Stomach (tissue), 9 donors: ENCODE data around the gene TNFRSF1B. TPM values are rescaled to one million over a fixed set of nuclear protein-coding genes. Genes with fewer than 3 reads are reported as not detected.

Source experiments
- DNase-seq, 2 donors: peaks; one replicate each; pipeline versions ENCODE4 v3.0.0 to v3.0.0-alpha.2; 2013 to 2019
- H3K27ac ChIP-seq, 5 donors: fragments of 200-600 bp in 4 of 5; sonication (generic) in 4 of 5; one replicate each; pipeline ENCODE4 v1.5.1; 2013 to 2019; ENCODE audit warnings: mild to moderate bottlenecking in 1 of 5, moderate library complexity in 1 of 5
- H3K27me3 ChIP-seq, 3 donors: fragments of 200-600 bp; sonication (generic); one replicate each; pipeline ENCODE4 v1.5.1; 2017 to 2019; ENCODE audit warnings: mixed run types in 1 of 3
- H3K36me3 ChIP-seq, 4 donors: fragments of 200-600 bp; sonication (generic); 1 replicate in 3 of 4; 2 replicates in 1 of 4; pipeline ENCODE4 v1.5.1; 2016 to 2019
- H3K4me1 ChIP-seq, 4 donors: fragments of 200-600 bp; sonication (generic); one replicate each; pipeline ENCODE4 v1.5.1; 2016 to 2019
- H3K4me3 ChIP-seq, 4 donors: fragments of 200-600 bp; sonication (generic) in 3 of 4; one replicate each; pipeline ENCODE4 v1.5.1; 2016 to 2019; ENCODE audit warnings: mild to moderate bottlenecking in 1 of 4
- H3K9me3 ChIP-seq, 4 donors: fragments of 200-600 bp; sonication (generic); one replicate each; pipeline ENCODE4 v1.5.1; 2016 to 2019
- CTCF ChIP-seq, 7 experiments: fragments of 450-650 bp in 4 of 7; fragments of 200-600 bp in 3 of 7; sonication (generic) in 3 of 7; IDR thresholded peaks; one replicate each; pipeline ENCODE4 v1.5.1; 2016 to 2019; ENCODE audit warnings: antibody characterized with exemption in 7 of 7, control low read depth in 2 of 7, mild to moderate bottlenecking in 1 of 7
- EP300 ChIP-seq: sonication (generic); formaldehyde crosslinking; IDR thresholded peaks from one replicate; pipeline ENCODE4 v1.6.1; 2017; ENCODE audit warnings: antibody characterized with exemption
- POLR2A ChIP-seq, 4 donors: fragments of 450-650 bp; IDR thresholded peaks; one replicate each; pipeline ENCODE4 v1.6.1; 2016; ENCODE audit warnings: antibody characterized with exemption in 4 of 4, control low read depth in 2 of 4, mild to moderate bottlenecking in 1 of 4, moderate library complexity in 1 of 4
- POLR2AphosphoS5 ChIP-seq, 3 donors: sonication (generic); formaldehyde crosslinking; IDR thresholded peaks; one replicate each; pipeline ENCODE4 v1.6.1; 2016; ENCODE audit warnings: antibody characterized with exemption in 3 of 3
- WGBS, 5 donors: extraction: QIAGEN DNeasy Blood & Tissue Kit in 3 of 5; methylation state at CpG; one replicate each; pipeline versions ENCODE4 v1.1.5 to v1.1.7; 2013 to 2018; 5-methylcytosine and 5-hydroxymethylcytosine counted together
- intact Hi-C: fragments of 100-400 bp; cut with DNase I; formaldehyde crosslinking; loops from one replicate; pipeline ENCODE4 v1.15.1; 2023; ENCODE audit warnings: low total_unique reads
- polyA plus RNA-seq, 3 donors: library from polyadenylated mRNA; stranded (reverse); fragments of 200-250 nt; gene quantifications; one replicate each; pipeline ENCODE4 v1.2.3, GENCODE V29; 2013
- total RNA-seq, 5 donors: library from RNA; depleted of rRNA; stranded (reverse); fragments of >200 nt; gene quantifications; one replicate each; pipeline versions ENCODE4 v1.1.0 to v1.2.3, GENCODE V29; 2014 to 2016
- donor health status: healthy with polysubstance abuse.
- donor health status: Bipolar disorder and iron deficiency.
- donor health status: healthy.

Gene TNFRSF1B
- total and polyA plus RNA-seq, 8 donors, result 5.4 to 24.3 (median 11.5) TPM

- Histone ChIP-seq H3K27me3 (no peaks in the 10 kb centered on the region), H3K9me3 (no peaks in the 10 kb centered on the region), H3K36me3 (no peaks in the 10 kb centered on the region), H3K4me1 (peaks cover 0 to 23% (median 9%) of the 10 kb centered on the region in 4 donors), H3K27ac (peak overlapping the region in 1 of 5 donors; percentile 14), H3K4me3 (no peak overlapping the region)
- WGBS, 5 donors, result 17 to 38% (median 26%) methylated on average over 3 to 6 of the region's 6 CpGs
- TF ChIP-seq CTCF (IDR thresholded peaks at IDR 0.05) (no peak), POLR2A (IDR thresholded peaks at IDR 0.05) (no peak), POLR2AphosphoS5 (IDR thresholded peaks at IDR 0.05) (no peak), EP300 (no peak)
- intact Hi-C loops, result no loop called here
- DNase-seq, result peak in 1 of 2 donors; percentile 54
Observed at GRCh38 chr1:12135612-12136011, 31.2 kb upstream of the TNFRSF1B start.

- H3K27ac ChIP-seq, result no peak overlapping the region
- DNase-seq, result no peak
- H3K9me3 ChIP-seq, result no peaks in the 10 kb centered on the region
- peaks cover 0 to 34% (median 9%) of the 10 kb centered on the region in 4 donors for H3K4me1 ChIP-seq
- H3K4me3 ChIP-seq, result no peak overlapping the region
- TF ChIP-seq POLR2A (IDR thresholded peaks at IDR 0.05), result no peak
- no peak for TF ChIP-seq CTCF (IDR thresholded peaks at IDR 0.05)
- no peak for TF ChIP-seq POLR2AphosphoS5 (IDR thresholded peaks at IDR 0.05)
- TF ChIP-seq EP300, result no peak
- no peaks in the 10 kb centered on the region for H3K36me3 ChIP-seq
- H3K27me3 ChIP-seq, result no peaks in the 10 kb centered on the region
- intact Hi-C loops, result no loop called here
- 66 to 88% (median 78%) methylated on average over 8 of the region's 8 CpGs for WGBS, 5 donors
Observed at GRCh38 chr1:12136916-12137610, 29.7 kb upstream of the TNFRSF1B start.

- intact Hi-C loops, result no loop called here
Observed at GRCh38 chr1:12138196-12139168, 28.3 kb upstream of the TNFRSF1B start.

More at GRCh38 chr1:12138196-12139168, 28.3 kb upstream of the TNFRSF1B start:
- no peak for DNase-seq
- Histone ChIP-seq H3K9me3 (no peaks in the 10 kb centered on the region), H3K27ac (no peak overlapping the region), H3K4me3 (no peak overlapping the region), H3K36me3 (no peaks in the 10 kb centered on the region), H3K4me1 (peaks cover 6 to 37% (median 15%) of the 10 kb centered on the region in 4 donors), H3K27me3 (no peaks in the 10 kb centered on the region)
- TF ChIP-seq CTCF (IDR thresholded peaks at IDR 0.05), result no peak
- no peak for TF ChIP-seq EP300
- TF ChIP-seq POLR2A (IDR thresholded peaks at IDR 0.05), result no peak
- no peak for TF ChIP-seq POLR2AphosphoS5 (IDR thresholded peaks at IDR 0.05)
- WGBS, 5 donors, result 83 to 90% (median 83%) methylated on average over 27 to 31 of the region's 31 CpGs
